HG03196 (cell line): ENCODE data around the gene CDKAL1.
"Not testable (repeated sequence)": the region's sequence is repeated elsewhere in the genome, so short reads cannot be mapped to it uniquely, and the experiment has no call there.

Source experiments
- ATAC-seq: cut with Tn5 transposase; IDR thresholded peaks from one replicate; pipeline ENCODE4 v1.9.1; 2021; ENCODE audit not compliant: unreplicated experiment

Gene CDKAL1

GRCh38 chr6:21187485-21187884, 653.2 kb downstream of the CDKAL1 start:
- no peak for ATAC-seq

- ATAC-seq: peak; percentile 53
Measured at GRCh38 chr6:21188505-21189223, 654.4 kb downstream of the CDKAL1 start.

- no peak for ATAC-seq
Measured at GRCh38 chr6:21189759-21190158, 655.5 kb downstream of the CDKAL1 start.

- ATAC-seq: no peak
Measured at GRCh38 chr6:21190701-21191100, 656.4 kb downstream of the CDKAL1 start.

GRCh38 chr6:21193790-21194475, 659.7 kb downstream of the CDKAL1 start:
- ATAC-seq: no peak

GRCh38 chr6:21195301-21195700, 661.0 kb downstream of the CDKAL1 start:
- ATAC-seq: not testable (repeated sequence)

- no peak for ATAC-seq
Measured at GRCh38 chr6:21198032-21198640, 663.9 kb downstream of the CDKAL1 start.

GRCh38 chr6:21199262-21199661, 665.0 kb downstream of the CDKAL1 start:
- ATAC-seq: no peak

GRCh38 chr6:21200134-21200870, 666.0 kb downstream of the CDKAL1 start:
- ATAC-seq: no peak

- ATAC-seq: no peak
Measured at GRCh38 chr6:21201187-21201586, 666.9 kb downstream of the CDKAL1 start.

GRCh38 chr6:21201637-21202350, 667.5 kb downstream of the CDKAL1 start:
- ATAC-seq: no peak

GRCh38 chr6:21202521-21202920, 668.3 kb downstream of the CDKAL1 start:
- no peak for ATAC-seq

GRCh38 chr6:21204951-21205350, 670.7 kb downstream of the CDKAL1 start:
- no peak for ATAC-seq

GRCh38 chr6:21208081-21208795, 674.0 kb downstream of the CDKAL1 start:
- ATAC-seq: peak; percentile 66

GRCh38 chr6:21208796-21209186, 674.5 kb downstream of the CDKAL1 start:
- no peak for ATAC-seq

GRCh38 chr6:21213492-21213891, 679.2 kb downstream of the CDKAL1 start:
- peak; percentile 52 for ATAC-seq

- no peak for ATAC-seq
Measured at GRCh38 chr6:21214738-21215448, 680.6 kb downstream of the CDKAL1 start.

GRCh38 chr6:21219241-21219640, 685.0 kb downstream of the CDKAL1 start:
- no peak for ATAC-seq

GRCh38 chr6:21219856-21220255, 685.6 kb downstream of the CDKAL1 start:
- ATAC-seq: no peak
